T-helper 2 cell treated with Interferon-gamma antibody and Interleukin-4, amounts not matched to agents 100 ng/mL and 5 ng/mL, for 36 hours (primary cell): ENCODE measurements around the gene POLH. TPM values are rescaled to one million over a fixed set of nuclear protein-coding genes. Genes with fewer than 3 reads are reported as not detected.

Source experiments
- intact Hi-C: fragments of 100-400 bp; cut with micrococcal nuclease; formaldehyde crosslinking; loops from one replicate; pipeline ENCODE4 v1.15.1; 2023
- total RNA-seq: library from RNA; stranded (reverse); gene quantifications from 2 replicates; pipeline ENCODE4 v1.2.3, GENCODE V29; 2022

Gene POLH
- total RNA-seq, 1 donor from 2014 or later = 58.5 TPM

DNA sequence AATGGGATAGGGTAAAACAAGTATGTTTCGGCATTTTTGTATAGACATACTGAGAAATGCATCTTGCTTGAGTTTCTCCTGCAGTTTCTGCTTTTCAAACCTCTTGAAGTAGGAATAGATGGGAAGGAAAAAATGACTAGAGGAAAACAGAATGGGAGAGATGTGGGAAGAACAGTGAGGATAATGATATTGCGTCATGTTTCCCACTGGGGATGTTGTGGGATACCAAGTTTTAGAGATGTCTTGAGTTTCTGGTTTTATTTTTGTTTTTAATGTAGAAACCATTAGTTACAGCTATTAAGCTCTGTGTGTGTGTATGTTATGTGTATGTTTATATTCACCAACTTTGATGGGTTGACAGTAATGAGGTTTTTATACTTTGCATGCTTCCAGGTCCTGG lies 24.6 kb downstream of the POLH start:
- intact Hi-C loops = no loop called here

- intact Hi-C loops = no loop called here
Observed at GRCh38 chr6:43604174-43604573, 28.2 kb downstream of the POLH start.

DNA sequence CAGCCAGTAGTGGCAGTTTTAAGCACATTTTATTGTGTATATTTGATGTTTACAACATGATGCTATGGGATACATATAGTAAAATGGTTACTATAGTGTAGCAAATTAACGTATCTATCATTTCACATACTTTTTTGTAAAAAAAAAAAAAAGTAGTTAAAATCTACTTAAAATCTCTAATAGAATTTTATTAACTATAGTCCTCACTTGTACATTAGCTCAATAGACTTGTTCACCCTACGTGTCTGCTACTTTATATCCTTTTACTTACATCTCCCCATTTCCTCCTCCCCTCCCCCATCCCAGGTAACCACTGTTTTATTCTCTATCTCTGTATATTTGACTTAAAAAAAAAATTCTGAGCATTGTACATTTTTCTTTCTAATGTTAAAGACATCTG lies 30.0 kb downstream of the POLH start:
- intact Hi-C loops = no loop called here

DNA sequence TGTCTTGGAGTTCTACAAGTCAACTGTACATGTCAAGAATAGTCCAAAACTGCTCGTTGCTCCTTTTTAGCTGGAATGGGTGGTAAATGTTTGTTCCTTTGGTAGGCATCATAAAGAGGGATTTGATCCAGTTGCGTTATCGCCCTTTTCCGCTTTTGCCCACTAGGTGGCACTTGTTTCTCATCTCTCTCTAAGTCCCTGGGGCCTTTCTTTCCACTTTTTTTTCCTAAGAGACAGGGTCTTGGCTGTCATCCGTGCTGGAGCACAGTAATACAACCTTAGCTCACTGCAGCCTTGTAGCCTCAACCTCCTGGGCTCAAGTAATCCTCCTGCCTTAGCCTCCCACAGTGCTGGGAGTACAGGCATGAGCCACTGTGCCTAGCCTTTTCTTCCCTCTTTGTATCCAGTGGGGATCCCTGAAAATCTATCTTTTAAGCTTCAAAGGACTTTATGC lies 32.4 kb downstream of the POLH start:
- intact Hi-C loops = loop anchor here (2.0 kb wide), 1 partner anchor 470 kb away; no protein-coding TSS in a partner anchor

DNA sequence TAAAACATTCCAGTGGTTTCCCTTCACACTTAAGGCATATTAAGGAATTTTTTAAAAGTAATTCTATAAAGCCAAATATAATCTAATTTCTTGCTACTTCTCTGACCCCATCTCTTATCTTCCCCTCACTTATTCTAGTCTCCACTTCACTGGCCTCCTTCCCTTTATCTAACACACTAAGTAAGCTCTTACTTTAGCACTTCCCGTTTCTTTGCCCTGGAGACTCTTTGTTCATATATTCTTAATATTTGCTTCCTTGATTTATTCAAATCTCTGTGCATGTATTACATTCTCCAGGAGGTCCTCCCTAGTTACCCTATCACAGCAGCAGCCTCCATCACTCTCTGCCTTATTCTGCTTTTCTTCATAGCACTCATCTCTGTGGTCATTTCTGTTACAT lies 32.8 kb downstream of the POLH start:
- intact Hi-C loops = loop anchor here (2.0 kb wide), 1 partner anchor 470 kb away; no protein-coding TSS in a partner anchor

- intact Hi-C loops = loop anchor here (2.0 kb wide), 1 partner anchor 469 kb away; no protein-coding TSS in a partner anchor
Observed at GRCh38 chr6:43609402-43609801, 33.4 kb downstream of the POLH start.

GRCh38 chr6:43610431-43610830 lies 34.4 kb downstream of the POLH start:
- intact Hi-C loops = no loop called here

DNA sequence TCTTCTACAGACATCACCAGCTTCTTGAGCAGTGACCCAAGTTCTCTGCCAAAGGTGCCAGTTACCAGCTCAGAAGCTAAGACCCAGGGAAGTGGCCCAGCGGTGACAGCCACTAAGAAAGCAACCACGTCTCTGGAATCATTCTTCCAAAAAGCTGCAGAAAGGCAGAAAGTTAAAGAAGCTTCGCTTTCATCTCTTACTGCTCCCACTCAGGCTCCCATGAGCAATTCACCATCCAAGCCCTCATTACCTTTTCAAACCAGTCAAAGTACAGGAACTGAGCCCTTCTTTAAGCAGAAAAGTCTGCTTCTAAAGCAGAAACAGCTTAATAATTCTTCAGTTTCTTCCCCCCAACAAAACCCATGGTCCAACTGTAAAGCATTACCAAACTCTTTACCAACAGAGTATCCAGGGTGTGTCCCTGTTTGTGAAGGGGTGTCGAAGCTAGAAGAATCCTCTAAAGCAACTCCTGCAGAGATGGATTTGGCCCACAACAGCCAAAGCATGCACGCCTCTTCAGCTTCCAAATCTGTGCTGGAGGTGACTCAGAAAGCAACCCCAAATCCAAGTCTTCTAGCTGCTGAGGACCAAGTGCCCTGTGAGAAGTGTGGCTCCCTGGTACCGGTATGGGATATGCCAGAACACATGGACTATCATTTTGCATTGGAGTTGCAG lies 37.9 kb downstream of the POLH start:
- intact Hi-C loops = no loop called here

DNA sequence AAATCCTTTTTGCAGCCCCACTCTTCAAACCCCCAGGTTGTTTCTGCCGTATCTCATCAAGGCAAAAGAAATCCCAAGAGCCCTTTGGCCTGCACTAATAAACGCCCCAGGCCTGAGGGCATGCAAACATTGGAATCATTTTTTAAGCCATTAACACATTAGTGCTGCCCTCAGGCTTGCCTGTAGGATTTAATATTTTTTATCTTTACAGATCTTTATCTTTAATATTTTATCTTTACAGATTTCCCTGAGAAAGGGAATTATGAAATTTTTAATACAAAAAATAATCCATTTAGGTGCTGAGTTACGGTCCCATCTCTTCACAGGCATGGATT lies 38.4 kb downstream of the POLH start:
- intact Hi-C loops = no loop called here

DNA sequence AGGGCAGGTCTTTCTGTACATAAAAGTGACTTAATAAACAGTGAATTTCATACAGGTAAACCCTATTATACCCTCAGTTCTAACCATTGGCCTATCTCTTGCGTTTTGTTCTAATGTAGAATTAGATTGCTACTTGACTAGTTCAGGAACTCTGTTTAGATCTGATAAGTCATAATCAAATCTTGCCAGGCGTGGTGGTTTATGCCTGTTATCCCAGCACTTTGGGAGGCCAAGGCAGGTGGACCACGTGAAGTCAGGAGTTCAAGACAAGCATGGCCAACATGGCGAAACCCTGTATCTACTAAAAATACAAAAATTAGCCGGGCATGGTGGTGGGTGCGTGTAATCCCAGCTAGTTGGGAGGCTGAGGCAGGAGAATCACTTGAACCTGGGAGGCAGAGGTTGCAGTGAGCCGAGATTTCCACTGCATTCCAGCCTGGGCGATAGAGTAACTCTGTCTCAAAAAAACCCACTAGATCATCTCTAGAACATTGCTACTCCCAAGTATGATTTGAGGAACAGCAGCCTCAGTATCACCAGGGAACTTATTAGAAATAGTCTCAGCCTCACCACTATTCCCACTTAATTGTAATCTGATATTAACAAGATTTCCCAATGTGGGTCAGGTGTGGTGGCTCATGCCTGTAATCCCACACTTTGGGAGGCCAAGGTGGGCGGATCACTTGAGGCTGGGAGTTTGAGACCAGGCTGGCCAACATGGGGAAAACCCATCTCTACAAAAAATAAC lies 40.9 kb downstream of the POLH start:
- intact Hi-C loops = no loop called here

- intact Hi-C loops = no loop called here
Observed at GRCh38 chr6:43621078-43621835, 45.3 kb downstream of the POLH start.

DNA sequence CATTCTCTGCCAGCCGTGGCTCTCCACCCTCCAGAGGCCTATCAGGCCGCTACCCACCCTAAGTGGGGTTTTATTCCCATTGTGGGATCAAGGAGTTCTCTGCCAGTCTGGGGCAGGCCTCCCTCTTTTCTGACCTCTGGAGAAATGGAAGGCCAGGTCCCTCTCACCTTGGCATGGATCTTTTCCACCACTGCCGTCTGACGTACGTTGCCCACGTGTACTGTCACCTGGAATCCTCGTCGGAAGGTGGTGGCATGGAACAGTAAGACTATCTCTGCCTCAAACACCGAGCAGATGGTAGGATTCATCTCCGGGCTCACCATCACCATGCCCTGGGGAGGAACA lies 45.8 kb downstream of the POLH start:
- intact Hi-C loops = no loop called here

- intact Hi-C loops = no loop called here
Observed at GRCh38 chr6:43622541-43622940, 46.6 kb downstream of the POLH start.

DNA sequence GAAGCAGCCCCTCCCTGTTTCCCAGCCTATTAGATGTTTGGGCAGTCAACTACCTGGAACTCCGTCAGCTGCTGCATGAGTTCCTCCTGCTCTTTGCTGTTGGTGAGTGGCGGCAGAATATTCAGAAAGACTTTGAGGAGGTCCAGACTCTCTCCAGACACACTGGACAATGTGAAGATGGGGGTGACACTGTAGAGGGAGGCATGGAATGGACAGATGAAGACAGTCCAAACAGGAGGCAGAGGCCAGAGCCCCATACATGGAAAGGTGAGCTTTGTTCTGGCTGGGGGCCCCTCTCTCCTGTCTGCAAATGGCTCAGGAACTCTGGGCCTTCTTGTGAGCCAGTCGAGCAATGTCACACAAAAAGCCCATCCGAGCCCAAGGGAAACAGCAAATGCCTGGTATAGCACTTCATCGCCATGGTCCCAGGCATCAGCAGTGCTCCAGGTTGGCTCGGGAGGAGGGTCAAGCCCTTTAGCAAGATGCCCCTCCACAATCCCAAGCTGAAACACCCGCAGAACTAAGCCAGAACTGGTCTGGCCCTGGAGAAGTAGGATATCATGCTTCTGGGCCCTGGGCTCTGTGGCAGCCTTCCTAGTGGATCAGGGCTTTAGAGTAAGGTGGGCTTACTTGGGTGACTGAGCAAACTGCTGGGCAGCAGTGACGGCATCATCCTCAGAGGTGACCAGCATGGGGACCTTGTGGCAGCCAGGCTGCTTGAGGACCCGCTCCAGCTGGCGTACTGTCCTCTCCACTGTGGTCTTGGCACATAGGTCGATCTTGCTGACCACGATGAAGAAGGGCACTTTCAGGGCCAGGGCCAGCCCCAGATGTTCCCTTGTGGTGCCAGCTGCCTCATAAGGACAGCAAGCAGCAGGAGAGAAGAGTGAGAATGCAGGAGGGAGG lies 48.1 kb downstream of the POLH start:
- intact Hi-C loops = no loop called here

DNA sequence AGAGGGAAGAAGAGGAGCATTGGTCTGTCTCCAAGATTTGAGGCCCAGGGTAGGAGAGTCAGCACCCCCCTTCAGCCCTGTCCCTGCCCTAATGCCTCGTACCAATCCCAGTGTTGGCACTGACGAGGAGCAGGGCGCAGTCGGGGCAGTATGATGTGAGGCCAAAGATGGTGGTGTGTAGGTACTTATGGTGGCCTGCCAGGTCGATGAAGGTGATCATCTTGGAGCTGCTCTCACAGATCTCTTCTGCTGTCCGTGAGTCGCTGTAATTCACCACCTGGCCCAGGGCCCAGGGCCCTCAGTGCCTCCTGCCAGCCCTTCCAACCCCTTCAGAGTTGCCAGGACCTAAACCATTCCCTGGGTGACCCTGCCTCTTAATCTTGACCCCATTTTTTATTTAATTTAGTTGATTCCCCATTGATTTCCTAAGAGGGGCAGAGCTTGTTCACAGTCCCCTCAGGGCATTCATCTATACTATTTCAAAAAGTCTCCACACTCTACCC lies 48.9 kb downstream of the POLH start:
- intact Hi-C loops = loop anchor here (5.0 kb wide), 2 partner anchors 453 to 502 kb away; partner anchors contain the start of genes MRPL14, SRF and TMEM63B

GRCh38 chr6:43625393-43625992 lies 49.5 kb downstream of the POLH start:
- intact Hi-C loops = loop anchor here (5.0 kb wide), 2 partner anchors 453 to 502 kb away; partner anchors contain the start of genes MRPL14, SRF and TMEM63B

- intact Hi-C loops = loop anchor here (5.0 kb wide), 2 partner anchors 455 to 500 kb away; partner anchors contain the start of genes MRPL14, SRF and TMEM63B
Observed at GRCh38 chr6:43627008-43627825, 51.2 kb downstream of the POLH start.

DNA sequence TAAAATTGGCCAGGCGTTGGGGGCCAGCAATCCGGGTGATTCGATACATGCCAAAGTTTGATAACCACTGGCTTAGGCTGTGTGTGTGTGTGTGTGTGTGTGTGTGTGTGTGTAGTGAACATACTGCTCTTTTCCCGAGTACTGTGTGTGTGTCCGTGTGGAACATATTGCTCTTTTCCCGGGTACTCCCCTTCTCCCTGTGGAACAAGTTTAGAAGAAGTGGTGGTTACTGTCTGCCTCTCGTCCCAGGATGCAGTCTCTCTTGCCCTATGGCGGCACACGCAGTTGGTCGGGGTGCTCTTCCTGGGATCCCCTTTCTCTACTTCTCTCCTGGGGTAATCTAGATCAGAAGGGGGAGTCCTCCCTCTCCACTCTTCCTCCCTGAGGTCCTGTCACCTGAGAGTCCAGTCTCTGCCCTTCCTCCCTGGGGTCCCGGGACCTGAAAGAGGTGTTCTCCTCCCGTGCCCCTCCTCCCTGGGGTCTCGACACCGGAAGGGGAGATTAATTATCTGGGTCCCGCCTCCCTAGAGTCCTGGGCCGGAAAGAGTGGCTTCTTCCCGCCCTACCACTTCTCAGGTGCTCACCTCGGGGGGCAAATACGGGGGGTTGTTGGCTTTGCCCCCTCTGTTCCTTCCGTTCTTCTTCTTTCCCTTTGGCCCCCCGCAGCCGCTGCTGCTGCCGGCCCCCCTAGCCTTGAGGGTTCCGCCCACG lies 52.6 kb downstream of the POLH start:
- intact Hi-C loops = loop anchor here (1.0 to 5.0 kb wide), 7 partner anchors 17 to 618 kb away; partner anchors contain the start of genes HSP90AB1, MRPL14, POLH and POLR1C
